GM23338 (cell line): Measurements from ENCODE around the gene DDX21.

Source experiments
- NANOG ChIP-seq: IDR thresholded peaks from 2 replicates; pipeline ENCODE4 v1.6.1; 2016; ENCODE audit warnings: antibody characterized with exemption, borderline replicate concordance
- POLR2AphosphoS5 ChIP-seq: IDR thresholded peaks from 2 replicates; pipeline ENCODE4 v1.6.1; 2016; ENCODE audit warnings: antibody characterized with exemption, low read depth
- TF ChIP-seq, protein P1 (sequence below), 2 experiments: fragments of 200-600 bp in 1 of 2; sonication (generic) in 1 of 2; conservative IDR thresholded peaks; 2 replicates each; pipeline versions ENCODE4 v1.5.1 to v1.6.1; 2016 to 2017; ENCODE audit warnings: antibody characterized with exemption in 2 of 2, low read depth in 2 of 2, mild to moderate bottlenecking in 2 of 2, moderate library complexity in 1 of 2
- TF ChIP-seq, protein P2 (sequence below): IDR thresholded peaks from one replicate; pipeline ENCODE4 v1.6.1; 2018; ENCODE audit warnings: antibody characterized with exemption; ENCODE audit not compliant: unreplicated experiment

DNA sequence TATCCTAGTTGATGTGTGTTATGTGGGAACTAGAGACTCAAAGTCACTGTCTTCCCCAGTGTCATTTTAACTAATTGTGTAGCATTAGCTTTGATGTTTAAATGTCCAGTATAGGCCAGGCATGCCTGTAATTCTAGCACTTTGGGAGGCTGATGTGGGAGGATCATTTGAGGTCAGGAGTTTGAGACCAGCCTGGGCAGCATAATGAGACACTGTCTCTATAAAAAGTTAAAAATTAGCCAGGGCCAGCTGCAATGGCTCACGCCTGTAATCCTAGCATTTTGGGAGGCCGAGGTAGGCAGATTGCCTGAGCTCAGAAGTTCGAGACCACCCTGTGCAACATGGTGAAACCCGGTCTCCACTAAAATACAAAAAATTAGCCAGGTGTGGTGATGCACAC is 30.5 kb upstream of the DDX21 start:
- TF ChIP-seq, protein P1, sequence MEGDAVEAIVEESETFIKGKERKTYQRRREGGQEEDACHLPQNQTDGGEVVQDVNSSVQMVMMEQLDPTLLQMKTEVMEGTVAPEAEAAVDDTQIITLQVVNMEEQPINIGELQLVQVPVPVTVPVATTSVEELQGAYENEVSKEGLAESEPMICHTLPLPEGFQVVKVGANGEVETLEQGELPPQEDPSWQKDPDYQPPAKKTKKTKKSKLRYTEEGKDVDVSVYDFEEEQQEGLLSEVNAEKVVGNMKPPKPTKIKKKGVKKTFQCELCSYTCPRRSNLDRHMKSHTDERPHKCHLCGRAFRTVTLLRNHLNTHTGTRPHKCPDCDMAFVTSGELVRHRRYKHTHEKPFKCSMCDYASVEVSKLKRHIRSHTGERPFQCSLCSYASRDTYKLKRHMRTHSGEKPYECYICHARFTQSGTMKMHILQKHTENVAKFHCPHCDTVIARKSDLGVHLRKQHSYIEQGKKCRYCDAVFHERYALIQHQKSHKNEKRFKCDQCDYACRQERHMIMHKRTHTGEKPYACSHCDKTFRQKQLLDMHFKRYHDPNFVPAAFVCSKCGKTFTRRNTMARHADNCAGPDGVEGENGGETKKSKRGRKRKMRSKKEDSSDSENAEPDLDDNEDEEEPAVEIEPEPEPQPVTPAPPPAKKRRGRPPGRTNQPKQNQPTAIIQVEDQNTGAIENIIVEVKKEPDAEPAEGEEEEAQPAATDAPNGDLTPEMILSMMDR (conservative IDR thresholded peaks at IDR 0.05; ENCODE audit: low read depth in 2 of 2): no peak
- TF ChIP-seq, protein P2, sequence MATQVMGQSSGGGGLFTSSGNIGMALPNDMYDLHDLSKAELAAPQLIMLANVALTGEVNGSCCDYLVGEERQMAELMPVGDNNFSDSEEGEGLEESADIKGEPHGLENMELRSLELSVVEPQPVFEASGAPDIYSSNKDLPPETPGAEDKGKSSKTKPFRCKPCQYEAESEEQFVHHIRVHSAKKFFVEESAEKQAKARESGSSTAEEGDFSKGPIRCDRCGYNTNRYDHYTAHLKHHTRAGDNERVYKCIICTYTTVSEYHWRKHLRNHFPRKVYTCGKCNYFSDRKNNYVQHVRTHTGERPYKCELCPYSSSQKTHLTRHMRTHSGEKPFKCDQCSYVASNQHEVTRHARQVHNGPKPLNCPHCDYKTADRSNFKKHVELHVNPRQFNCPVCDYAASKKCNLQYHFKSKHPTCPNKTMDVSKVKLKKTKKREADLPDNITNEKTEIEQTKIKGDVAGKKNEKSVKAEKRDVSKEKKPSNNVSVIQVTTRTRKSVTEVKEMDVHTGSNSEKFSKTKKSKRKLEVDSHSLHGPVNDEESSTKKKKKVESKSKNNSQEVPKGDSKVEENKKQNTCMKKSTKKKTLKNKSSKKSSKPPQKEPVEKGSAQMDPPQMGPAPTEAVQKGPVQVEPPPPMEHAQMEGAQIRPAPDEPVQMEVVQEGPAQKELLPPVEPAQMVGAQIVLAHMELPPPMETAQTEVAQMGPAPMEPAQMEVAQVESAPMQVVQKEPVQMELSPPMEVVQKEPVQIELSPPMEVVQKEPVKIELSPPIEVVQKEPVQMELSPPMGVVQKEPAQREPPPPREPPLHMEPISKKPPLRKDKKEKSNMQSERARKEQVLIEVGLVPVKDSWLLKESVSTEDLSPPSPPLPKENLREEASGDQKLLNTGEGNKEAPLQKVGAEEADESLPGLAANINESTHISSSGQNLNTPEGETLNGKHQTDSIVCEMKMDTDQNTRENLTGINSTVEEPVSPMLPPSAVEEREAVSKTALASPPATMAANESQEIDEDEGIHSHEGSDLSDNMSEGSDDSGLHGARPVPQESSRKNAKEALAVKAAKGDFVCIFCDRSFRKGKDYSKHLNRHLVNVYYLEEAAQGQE: no peak
- no peak for TF ChIP-seq POLR2AphosphoS5
- TF ChIP-seq NANOG: no peak
